Panc1 (cell line): ENCODE data around the gene OSBPL5.

ENCODE experiments used
- CTCF ChIP-seq: fragments of 450-650 bp; IDR thresholded peaks from 2 replicates; pipeline ENCODE4 v1.5.1; 2017; ENCODE audit warnings: mild to moderate bottlenecking
- POLR2AphosphoS5 ChIP-seq: IDR thresholded peaks from 2 replicates; pipeline ENCODE4 v1.6.1; 2012; ENCODE audit warnings: mild to moderate bottlenecking, low read depth, low read length, moderate library complexity

- TF ChIP-seq CTCF (no peak), POLR2AphosphoS5 (no peak)
Measured at GRCh38 chr11:3069425-3069824, 95.7 kb downstream of the OSBPL5 start.
